Activated CD8-positive, alpha-beta memory T cell treated with anti-CD3 and anti-CD28 coated beads, Interleukin-2, amount 50 U/mL, for 24 hours (primary cell): ENCODE data around the gene CIC.

ENCODE experiments used
- DNase-seq: peaks from one replicate; pipeline ENCODE4 v3.0.0-alpha.2; 2020; ENCODE audit errors: extremely low read depth

CIC gene

GRCh38 chr19:42268704-42269477 lies at the start of gene CIC:
CIC (plus strand) TSS chr19:42269252; CDS start chr19:42271784, 2,532 bp downstream.
- peak; percentile 97 for DNase-seq

- peak; percentile 90 for DNase-seq
These were observed 49.0 kb upstream of the CIC start, which contains the start of gene ZNF526 for GRCh38 chr19:42219812-42220750. ZNF526 (plus strand) TSS chr19:42220312; CDS start chr19:42224404, 4,092 bp downstream.

- DNase-seq: no peak
These were observed 48.3 kb upstream of the CIC start for GRCh38 chr19:42220751-42221097.

- DNase-seq: no peak
These were observed 43.9 kb upstream of the CIC start for GRCh38 chr19:42224940-42225717.

- no peak for DNase-seq
These were observed 43.2 kb upstream of the CIC start for GRCh38 chr19:42225718-42226292.

- no peak for DNase-seq
These were observed 42.2 kb upstream of the CIC start for GRCh38 chr19:42226886-42227285.

GRCh38 chr19:42228641-42229040 lies 40.4 kb upstream of the CIC start:
- DNase-seq: no peak

- DNase-seq: no peak
These were observed 39.7 kb upstream of the CIC start for GRCh38 chr19:42229301-42229854.

GRCh38 chr19:42229855-42230351 lies 39.1 kb upstream of the CIC start:
- no peak for DNase-seq

- no peak for DNase-seq
These were observed 38.5 kb upstream of the CIC start for GRCh38 chr19:42230571-42230970.

GRCh38 chr19:42232435-42232834 lies 36.6 kb upstream of the CIC start:
- no peak for DNase-seq

- no peak for DNase-seq
These were observed 35.9 kb upstream of the CIC start for GRCh38 chr19:42233106-42233505.

- DNase-seq: no peak
These were observed 35.3 kb upstream of the CIC start for GRCh38 chr19:42233678-42234292.

- no peak for DNase-seq
These were observed 34.7 kb upstream of the CIC start for GRCh38 chr19:42234364-42234763.

GRCh38 chr19:42235181-42235580 lies 33.9 kb upstream of the CIC start:
- no peak for DNase-seq

- DNase-seq: no peak
These were observed 29.4 kb upstream of the CIC start for GRCh38 chr19:42239544-42240220.

GRCh38 chr19:42241279-42241678 lies 27.8 kb upstream of the CIC start:
- DNase-seq: no peak

- no peak for DNase-seq
These were observed 27.0 kb upstream of the CIC start for GRCh38 chr19:42242069-42242511.

- DNase-seq: peak; percentile 95
These were observed 26.3 kb upstream of the CIC start, which contains the start of gene GSK3A for GRCh38 chr19:42242512-42243409. GSK3A (minus strand) TSS chr19:42242602; CDS start chr19:42242465, 137 bp downstream.
